GM06990 (cell line): Measurements from ENCODE around the gene P2RY2.

ENCODE experiments used
- DNase-seq: peaks from one replicate; pipeline ENCODE4 v3.0.0-alpha.2; 2011; ENCODE audit not compliant: insufficient read length; ENCODE audit errors: extremely low read depth
- H3K27me3 ChIP-seq: replicated peaks from 2 replicates; pipeline ENCODE4 v1.6.0; 2011; ENCODE audit warnings: low read length; ENCODE audit not compliant: control insufficient read depth, insufficient read depth
- H3K36me3 ChIP-seq: 2 replicates; pipeline ENCODE4 v1.5.1; 2011; ENCODE audit warnings: low read length; ENCODE audit not compliant: control insufficient read depth, insufficient read depth
- H3K4me3 ChIP-seq: replicated peaks from 2 replicates; pipeline ENCODE4 v1.5.1; 2011; ENCODE audit warnings: low read depth, mild to moderate bottlenecking, control low read depth, low read length
- TF ChIP-seq, protein P1 (sequence below): IDR thresholded peaks from 2 replicates; pipeline ENCODE4 v1.5.1; 2011; ENCODE audit warnings: low read length, control low read depth, mild to moderate bottlenecking, inconsistent platforms; ENCODE audit not compliant: insufficient read depth, poor library complexity, severe bottlenecking

P2RY2 gene

DNA sequence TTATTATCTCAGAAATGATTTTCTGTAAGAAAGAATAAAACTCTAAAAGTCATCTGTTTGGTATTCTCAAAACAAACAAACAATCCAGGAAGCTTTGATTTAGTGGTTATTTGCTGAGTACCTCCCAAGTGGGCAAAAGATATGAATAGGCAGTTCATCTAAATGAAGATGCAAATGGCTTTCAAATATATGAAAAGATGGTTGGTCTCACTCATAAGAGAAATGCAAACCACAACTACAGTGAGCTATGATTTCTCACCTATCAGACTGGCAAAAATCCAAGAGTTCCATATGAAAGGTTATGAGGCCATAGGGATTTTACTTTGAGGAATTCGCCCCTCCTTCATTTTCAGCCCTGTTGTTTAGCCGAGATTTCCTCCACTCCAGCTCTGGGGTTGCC is 11.3 kb upstream of the P2RY2 start:
- no peak for DNase-seq
- no peaks in the 10 kb centered on the region for H3K27me3 ChIP-seq
- H3K36me3 ChIP-seq = no peaks in the 10 kb centered on the region
- TF ChIP-seq, protein P1, sequence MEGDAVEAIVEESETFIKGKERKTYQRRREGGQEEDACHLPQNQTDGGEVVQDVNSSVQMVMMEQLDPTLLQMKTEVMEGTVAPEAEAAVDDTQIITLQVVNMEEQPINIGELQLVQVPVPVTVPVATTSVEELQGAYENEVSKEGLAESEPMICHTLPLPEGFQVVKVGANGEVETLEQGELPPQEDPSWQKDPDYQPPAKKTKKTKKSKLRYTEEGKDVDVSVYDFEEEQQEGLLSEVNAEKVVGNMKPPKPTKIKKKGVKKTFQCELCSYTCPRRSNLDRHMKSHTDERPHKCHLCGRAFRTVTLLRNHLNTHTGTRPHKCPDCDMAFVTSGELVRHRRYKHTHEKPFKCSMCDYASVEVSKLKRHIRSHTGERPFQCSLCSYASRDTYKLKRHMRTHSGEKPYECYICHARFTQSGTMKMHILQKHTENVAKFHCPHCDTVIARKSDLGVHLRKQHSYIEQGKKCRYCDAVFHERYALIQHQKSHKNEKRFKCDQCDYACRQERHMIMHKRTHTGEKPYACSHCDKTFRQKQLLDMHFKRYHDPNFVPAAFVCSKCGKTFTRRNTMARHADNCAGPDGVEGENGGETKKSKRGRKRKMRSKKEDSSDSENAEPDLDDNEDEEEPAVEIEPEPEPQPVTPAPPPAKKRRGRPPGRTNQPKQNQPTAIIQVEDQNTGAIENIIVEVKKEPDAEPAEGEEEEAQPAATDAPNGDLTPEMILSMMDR = no peak
- H3K4me3 ChIP-seq = no peak overlapping the region

DNA sequence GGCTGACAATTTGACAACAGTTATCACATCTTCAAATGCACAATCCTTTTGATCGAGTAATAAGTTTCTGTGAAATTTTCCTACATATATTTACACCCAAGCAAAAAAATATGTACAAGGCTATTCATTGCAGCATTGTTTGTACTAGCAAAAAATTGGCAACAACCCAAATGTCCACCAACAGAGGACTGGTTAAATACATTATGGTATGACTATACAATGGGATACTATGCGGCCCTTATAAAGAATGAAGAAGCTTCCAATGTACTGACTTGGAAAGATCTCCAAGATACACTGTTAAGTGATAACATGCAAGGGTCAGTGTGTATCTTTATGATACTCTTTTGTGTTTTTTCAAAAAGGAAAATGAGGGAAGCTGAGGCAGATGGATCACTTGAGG is 8.2 kb upstream of the P2RY2 start:
- no peaks in the 10 kb centered on the region for H3K27me3 ChIP-seq
- H3K4me3 ChIP-seq = no peak overlapping the region
- DNase-seq = no peak
- TF ChIP-seq, protein P1 = no peak
- no peaks in the 10 kb centered on the region for H3K36me3 ChIP-seq

- Histone ChIP-seq H3K4me3 (no peak overlapping the region), H3K36me3 (no peaks in the 10 kb centered on the region), H3K27me3 (no peaks in the 10 kb centered on the region)
- TF ChIP-seq, protein P1 = no peak
- no peak for DNase-seq
Measured at GRCh38 chr11:73210916-73211667, 7.0 kb upstream of the P2RY2 start.

GRCh38 chr11:73213196-73214143 is 4.6 kb upstream of the P2RY2 start:
- Histone ChIP-seq H3K27me3 (no peaks in the 10 kb centered on the region; the same call in 1 of the 2 replicates), H3K36me3 (no peaks in the 10 kb centered on the region), H3K4me3 (no peak overlapping the region)
- DNase-seq = no peak
- TF ChIP-seq, protein P1 = no peak

DNA sequence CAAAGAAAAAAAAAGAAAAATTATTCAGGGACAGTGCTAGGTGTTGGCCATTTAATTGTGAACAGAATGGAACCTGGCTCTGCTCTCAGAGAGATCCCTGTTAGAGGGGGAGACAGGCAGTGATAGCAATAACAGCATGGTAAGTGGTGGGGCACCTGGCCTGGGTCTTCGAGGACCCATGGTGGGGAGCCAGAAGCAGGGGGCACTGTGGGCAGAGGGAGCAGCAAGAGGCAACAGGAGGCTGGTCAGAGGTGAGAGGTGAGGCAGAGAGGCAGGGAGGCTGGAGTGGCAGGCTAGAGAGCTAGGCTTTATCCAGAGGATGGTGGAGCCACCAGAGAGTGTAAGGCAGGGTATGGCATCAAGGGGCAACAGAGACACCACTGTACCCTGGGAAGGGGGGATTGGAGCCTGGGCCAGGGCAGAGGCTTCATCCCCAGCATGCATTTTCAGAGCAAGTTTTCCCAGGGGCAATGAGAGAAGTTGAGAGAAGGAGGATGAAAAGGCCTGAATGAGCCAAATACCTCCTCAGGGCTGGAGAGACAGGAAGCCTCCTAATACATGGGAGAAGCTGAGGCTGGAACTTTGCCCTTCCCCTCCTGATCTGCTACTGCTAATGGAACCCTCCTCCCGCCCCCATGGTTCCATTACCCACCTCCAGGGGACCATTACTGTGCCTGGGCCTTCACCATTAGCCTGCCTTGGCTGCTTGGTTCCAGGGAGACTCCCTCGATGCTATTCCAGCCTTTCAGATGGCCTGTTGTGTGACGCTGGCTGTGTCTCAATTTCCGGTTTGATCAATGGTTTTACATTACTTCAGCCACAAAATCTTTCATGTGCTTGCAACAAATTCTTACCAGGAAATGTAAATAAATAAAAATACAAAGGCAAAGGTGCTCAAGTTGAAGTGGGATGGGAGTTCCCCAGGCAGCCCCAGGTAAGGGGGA is 2.6 kb upstream of the P2RY2 start:
- TF ChIP-seq, protein P1 = no peak
- DNase-seq = no peak
- Histone ChIP-seq H3K27me3 (no peaks in the 10 kb centered on the region; the same call in 1 of the 2 replicates), H3K4me3 (no peak overlapping the region), H3K36me3 (no peaks in the 10 kb centered on the region)
